Urinary bladder (tissue), 4 donors: ENCODE results near the gene CAP2. TPM values are rescaled to one million over a fixed set of nuclear protein-coding genes. Genes with fewer than 3 reads are reported as not detected.

Source experiments
- DNase-seq: peaks from one replicate; pipeline ENCODE4 v3.0.0-alpha.2; 2015; ENCODE audit errors: extremely low spot score
- H3K27ac ChIP-seq: one replicate; pipeline ENCODE4 v1.5.1; 2013; ENCODE audit warnings: low read depth, mild to moderate bottlenecking, moderate library complexity
- H3K36me3 ChIP-seq: one replicate; pipeline ENCODE4 v1.6.1; 2013; ENCODE audit warnings: mild to moderate bottlenecking, moderate library complexity; ENCODE audit not compliant: insufficient read depth
- H3K4me1 ChIP-seq: one replicate; pipeline ENCODE4 v1.6.1; 2013; ENCODE audit warnings: mild to moderate bottlenecking, moderate library complexity; ENCODE audit not compliant: insufficient read depth
- H3K4me3 ChIP-seq: one replicate; pipeline ENCODE4 v1.5.1; 2013; ENCODE audit warnings: low read depth, low read length
- WGBS: extraction: QIAGEN DNeasy Blood & Tissue Kit; methylation state at CpG from one replicate; pipeline ENCODE4 v1.1.7; 2013; 5-methylcytosine and 5-hydroxymethylcytosine counted together
- polyA plus RNA-seq: library from polyadenylated mRNA; stranded (reverse); fragments of 200-250 nt; gene quantifications from one replicate; pipeline ENCODE4 v1.2.3, GENCODE V29; 2013
- total RNA-seq: library from RNA; depleted of rRNA; stranded (reverse); fragments of >200 nt; gene quantifications from one replicate; pipeline ENCODE4 v1.2.3, GENCODE V29; 2014
- donor health status: healthy with polysubstance abuse.
- donor health status: healthy.

CAP2 gene
- 19.0 TPM for total RNA-seq
- 34.3 TPM for polyA plus RNA-seq

DNA sequence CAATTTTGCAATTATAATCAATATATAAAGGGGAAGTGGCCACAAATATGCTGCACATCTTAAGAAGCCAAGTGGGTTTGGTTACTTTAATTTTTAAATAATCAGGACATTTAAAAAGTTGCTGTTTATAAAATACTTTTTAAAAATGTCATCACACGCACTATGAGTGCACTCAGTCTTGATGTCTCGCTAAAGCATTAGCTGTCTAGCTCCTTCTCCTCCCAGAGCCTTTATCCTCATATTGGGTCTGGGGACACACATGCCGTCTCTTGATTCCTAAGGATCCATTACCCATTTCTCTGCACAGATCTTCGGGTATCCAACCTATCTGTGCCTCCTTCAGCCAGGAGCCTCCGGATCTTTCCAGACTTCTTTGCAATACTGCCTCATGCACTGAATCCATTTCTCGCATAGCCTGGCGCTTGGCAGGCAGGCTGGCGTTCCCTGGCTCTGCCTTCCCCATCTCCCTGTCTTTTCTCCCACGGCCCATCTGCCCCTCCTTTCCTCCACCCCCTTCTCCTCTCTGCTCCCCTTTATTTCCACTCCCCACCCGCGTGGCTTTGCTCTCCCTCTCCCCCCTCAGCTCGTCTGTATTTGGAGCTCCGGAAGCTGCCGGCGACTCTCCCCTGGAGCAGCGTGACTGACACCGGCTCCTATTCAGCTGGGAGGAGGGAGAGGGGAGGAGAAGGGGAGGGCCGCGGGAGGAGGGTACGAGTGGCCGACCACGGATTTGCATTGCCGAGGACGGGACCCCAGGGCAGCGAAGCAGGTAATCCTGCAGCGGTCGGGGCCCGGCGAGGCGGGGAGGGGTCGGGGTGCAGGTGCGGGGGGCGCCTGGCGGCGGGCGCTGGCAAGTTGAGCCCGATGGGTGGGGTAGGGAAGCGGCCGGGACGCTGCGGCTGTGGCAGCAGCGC, at the start of gene CAP2:
CAP2 (plus strand) TSS at position 618 of the 914 bp plus-strand sequence. CDS start 27,961 bp downstream, outside the sequence.
- H3K27ac ChIP-seq = peak within 1 kb of the TSS; percentile 56
- H3K4me3 ChIP-seq = peak within 1 kb of the TSS; percentile 86
- peak; percentile 29 for DNase-seq
- WGBS = 2% methylated on average over 42 of the region's 42 CpGs
- H3K4me1 ChIP-seq = no peaks in the 10 kb centered on the region
- H3K36me3 ChIP-seq = no peaks in the 10 kb centered on the region

- H3K27ac ChIP-seq = no peak overlapping the region
- WGBS = 39% methylated on average over 2 of the region's 2 CpGs
- H3K4me3 ChIP-seq = no peak overlapping the region
- H3K36me3 ChIP-seq = no peaks in the 10 kb centered on the region
- no peak for DNase-seq
- no peaks in the 10 kb centered on the region for H3K4me1 ChIP-seq
Observed at GRCh38 chr6:17347012-17347411, 46.4 kb upstream of the CAP2 start.

DNA sequence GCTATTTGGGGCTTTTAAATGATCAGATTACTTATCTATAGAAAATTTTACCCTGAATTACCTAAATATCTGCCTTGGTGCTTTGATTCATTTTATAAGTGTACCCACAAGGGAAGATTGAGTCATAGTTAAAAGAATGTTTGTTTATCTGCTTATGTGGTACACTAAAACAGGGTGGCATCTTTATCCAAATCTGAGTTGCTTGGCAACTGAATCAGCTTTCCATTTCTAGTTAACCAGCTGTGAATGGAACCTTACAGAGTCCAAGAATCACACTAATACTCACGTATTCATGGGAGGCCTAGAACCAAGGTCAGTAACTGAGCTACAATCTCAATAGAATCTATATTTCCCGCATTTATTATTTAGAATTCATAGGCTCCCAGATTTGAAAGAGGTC, 44.0 kb upstream of the CAP2 start:
- H3K4me3 ChIP-seq = no peak overlapping the region
- 91% methylated on average over 2 of the region's 2 CpGs for WGBS
- DNase-seq = no peak
- no peak overlapping the region for H3K27ac ChIP-seq
- no peaks in the 10 kb centered on the region for H3K36me3 ChIP-seq
- H3K4me1 ChIP-seq = no peaks in the 10 kb centered on the region

GRCh38 chr6:17352302-17352701, 41.1 kb upstream of the CAP2 start:
- H3K36me3 ChIP-seq = no peaks in the 10 kb centered on the region
- no peak overlapping the region for H3K4me3 ChIP-seq
- no peaks in the 10 kb centered on the region for H3K4me1 ChIP-seq
- no peak for DNase-seq
- no peak overlapping the region for H3K27ac ChIP-seq

DNA sequence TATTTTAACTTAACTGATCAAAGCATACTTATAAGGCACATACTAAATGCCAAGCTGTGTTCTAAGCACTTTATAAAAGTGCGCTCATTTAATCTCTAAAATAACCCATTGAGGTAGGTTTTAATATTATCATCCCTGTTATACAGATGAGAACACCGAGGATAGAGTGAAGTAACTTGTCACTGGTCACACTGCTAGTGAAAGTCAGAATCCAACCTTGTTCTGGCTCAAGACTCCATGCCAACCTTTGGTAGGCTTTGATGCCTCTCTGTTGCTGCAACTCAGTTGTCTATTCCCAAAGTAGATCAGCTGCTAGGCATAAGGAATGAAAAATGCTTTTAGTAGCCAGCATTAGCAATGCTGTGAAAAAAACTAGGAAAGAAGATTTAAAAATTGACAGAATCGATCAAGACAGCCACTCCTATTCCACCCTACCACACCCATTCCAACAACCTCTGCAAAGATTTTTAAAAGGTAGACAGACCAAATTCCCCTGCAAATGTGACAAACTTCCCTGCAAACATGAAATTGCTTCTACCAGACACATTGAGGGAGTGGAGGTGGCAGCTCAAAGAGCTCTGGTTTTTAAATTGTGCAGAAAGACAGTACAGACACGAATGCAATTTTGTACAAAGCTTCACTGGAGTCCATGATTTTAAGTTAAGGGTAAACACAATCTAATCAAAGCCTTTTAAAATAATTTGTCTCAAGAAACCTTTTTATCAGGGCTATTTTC, 39.8 kb upstream of the CAP2 start:
- Histone ChIP-seq H3K36me3 (no peaks in the 10 kb centered on the region), H3K4me1 (no peaks in the 10 kb centered on the region), H3K4me3 (no peak overlapping the region), H3K27ac (no peak overlapping the region)
- DNase-seq = no peak
- 84% methylated on average over 4 of the region's 4 CpGs for WGBS

- Histone ChIP-seq H3K27ac (no peak overlapping the region), H3K4me1 (no peaks in the 10 kb centered on the region), H3K4me3 (no peak overlapping the region), H3K36me3 (no peaks in the 10 kb centered on the region)
- no peak for DNase-seq
- 76% methylated on average over 4 of the region's 4 CpGs for WGBS
Observed at GRCh38 chr6:17354700-17355403, 38.5 kb upstream of the CAP2 start.

DNA sequence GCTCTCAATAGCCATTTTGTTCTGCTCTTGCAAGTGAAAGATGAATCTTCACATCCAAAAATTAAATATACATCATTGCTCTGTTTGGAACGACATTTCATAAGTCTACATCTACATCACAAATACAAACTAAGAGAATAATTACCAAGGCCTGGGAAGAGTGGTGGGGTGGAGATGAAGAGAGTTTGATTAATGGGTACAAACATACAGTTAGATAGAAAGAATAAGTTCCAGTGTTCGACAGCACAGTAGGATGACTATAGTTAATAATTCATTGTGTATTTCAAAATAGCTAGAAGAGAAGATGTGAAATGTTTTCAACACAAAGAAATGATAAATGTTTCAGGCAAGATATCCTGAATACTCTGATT, 38.0 kb upstream of the CAP2 start:
- 89% methylated on average over 2 of the region's 2 CpGs for WGBS
- Histone ChIP-seq H3K4me1 (no peaks in the 10 kb centered on the region), H3K4me3 (no peak overlapping the region), H3K27ac (no peak overlapping the region), H3K36me3 (no peaks in the 10 kb centered on the region)
- no peak for DNase-seq

GRCh38 chr6:17358515-17358914, 34.9 kb upstream of the CAP2 start:
- Histone ChIP-seq H3K4me3 (no peak overlapping the region), H3K27ac (no peak overlapping the region), H3K36me3 (no peaks in the 10 kb centered on the region), H3K4me1 (no peaks in the 10 kb centered on the region)
- DNase-seq = no peak

GRCh38 chr6:17360564-17360963, 32.8 kb upstream of the CAP2 start:
- Histone ChIP-seq H3K36me3 (no peaks in the 10 kb centered on the region), H3K4me3 (no peak overlapping the region), H3K27ac (no peak overlapping the region), H3K4me1 (no peaks in the 10 kb centered on the region)
- DNase-seq = no peak
- 90% methylated on average over 4 of the region's 4 CpGs for WGBS

- no peak for DNase-seq
- Histone ChIP-seq H3K36me3 (no peaks in the 10 kb centered on the region), H3K27ac (no peak overlapping the region), H3K4me3 (no peak overlapping the region), H3K4me1 (no peaks in the 10 kb centered on the region)
- WGBS = 60% methylated on average over 3 of the region's 3 CpGs
Observed at GRCh38 chr6:17361013-17361412, 32.4 kb upstream of the CAP2 start.

- Histone ChIP-seq H3K36me3 (no peaks in the 10 kb centered on the region), H3K4me3 (no peak overlapping the region), H3K4me1 (no peaks in the 10 kb centered on the region), H3K27ac (no peak overlapping the region)
- DNase-seq = no peak
Observed at GRCh38 chr6:17365961-17366360, 27.4 kb upstream of the CAP2 start.

- H3K4me3 ChIP-seq = no peak overlapping the region
- WGBS = 99% methylated on average over 1 of the region's 1 CpG
Observed at GRCh38 chr6:17367868-17368267, 25.5 kb upstream of the CAP2 start.

DNA sequence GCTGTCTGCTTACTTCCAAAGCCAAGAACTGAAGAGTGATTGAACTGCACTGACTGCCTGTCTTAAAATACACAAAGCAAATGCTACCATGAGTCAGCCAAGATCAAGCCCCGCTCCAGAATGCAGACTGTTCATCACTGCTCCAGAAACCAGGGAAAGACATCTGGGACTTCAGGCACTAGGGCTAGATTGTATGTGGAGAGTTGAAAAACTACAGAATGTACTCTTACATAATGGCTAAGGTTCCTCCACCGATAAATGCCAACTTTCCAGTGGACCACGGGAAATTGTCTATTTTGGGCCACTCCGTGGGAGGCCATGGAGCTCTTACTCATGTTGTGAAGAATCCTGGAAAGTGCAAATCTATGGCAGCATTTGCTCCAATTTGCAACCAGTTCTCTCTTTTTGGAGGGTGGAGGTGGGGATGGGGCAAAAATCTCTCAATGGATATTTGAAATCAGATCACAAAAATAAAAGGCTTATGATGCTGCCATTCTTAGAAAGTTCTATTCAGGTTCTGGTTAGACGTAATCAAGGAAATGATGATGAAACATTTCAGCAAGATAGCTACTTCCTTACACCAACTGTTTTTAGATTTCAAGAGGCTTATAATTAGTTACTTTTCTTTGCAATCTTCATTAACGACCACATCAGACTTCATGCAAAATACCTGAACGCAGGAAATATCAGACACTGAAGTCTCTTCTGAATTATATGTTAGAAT, 11.8 kb upstream of the CAP2 start:
- Histone ChIP-seq H3K27ac (no peak overlapping the region), H3K4me1 (no peaks in the 10 kb centered on the region), H3K36me3 (no peaks in the 10 kb centered on the region), H3K4me3 (no peak overlapping the region)
- WGBS = 80% methylated on average over 7 of the region's 7 CpGs
- DNase-seq = no peak

More at GRCh38 chr6:17367868-17368267, 25.5 kb upstream of the CAP2 start:
- no peak overlapping the region for H3K27ac ChIP-seq
- no peak for DNase-seq
- no peaks in the 10 kb centered on the region for H3K4me1 ChIP-seq
- H3K36me3 ChIP-seq = no peaks in the 10 kb centered on the region
